Activated effector memory CD4-positive, alpha-beta T cell treated with anti-CD3 and anti-CD28 coated beads, Interleukin-2, amount 50 U/mL, for 16 hours (primary cell): ENCODE data around the gene ESR2.
"Not testable (repeated sequence)": the region's sequence is repeated elsewhere in the genome, so short reads cannot be mapped to it uniquely, and the experiment has no call there.

Experiments used
- DNase-seq: peaks from one replicate; pipeline ENCODE4 v3.0.0-alpha.2; 2020

Gene ESR2

GRCh38 chr14:64074961-64075612 is 219.1 kb downstream of the ESR2 start:
- DNase-seq, result no peak

- no peak for DNase-seq
Measured at GRCh38 chr14:64069634-64070359, 224.4 kb downstream of the ESR2 start.

- no peak for DNase-seq
Measured at GRCh38 chr14:64064447-64064846, 229.7 kb downstream of the ESR2 start.

GRCh38 chr14:64062381-64063115 is 231.6 kb downstream of the ESR2 start:
- DNase-seq, result no peak

GRCh38 chr14:64061706-64062105 is 232.5 kb downstream of the ESR2 start:
- DNase-seq, result no peak

- DNase-seq, result no peak
Measured at GRCh38 chr14:64061115-64061514, 233.1 kb downstream of the ESR2 start.

GRCh38 chr14:64060648-64061096 is 233.5 kb downstream of the ESR2 start:
- DNase-seq, result no peak

GRCh38 chr14:64060199-64060545 is 234.0 kb downstream of the ESR2 start:
- DNase-seq, result no peak

- DNase-seq, result no peak
Measured at GRCh38 chr14:64059454-64060198, 234.5 kb downstream of the ESR2 start.

GRCh38 chr14:64053694-64054669 is 240.2 kb downstream of the ESR2 start:
- DNase-seq, result no peak

GRCh38 chr14:64049616-64050381 is 244.4 kb downstream of the ESR2 start:
- no peak for DNase-seq

- DNase-seq, result no peak
Measured at GRCh38 chr14:64045091-64045490, 249.1 kb downstream of the ESR2 start.

- DNase-seq, result not testable (repeated sequence)
Measured at GRCh38 chr14:64043296-64043695, 250.9 kb downstream of the ESR2 start.

- no peak for DNase-seq
Measured at GRCh38 chr14:64040044-64040443, 254.1 kb downstream of the ESR2 start.

GRCh38 chr14:64038841-64039542 is 255.2 kb downstream of the ESR2 start:
- no peak for DNase-seq

- not testable (repeated sequence) for DNase-seq
Measured at GRCh38 chr14:64037869-64038745, 256.1 kb downstream of the ESR2 start.

- DNase-seq, result no peak
Measured at GRCh38 chr14:64035143-64035542, 259.0 kb downstream of the ESR2 start.
